K562 (cell line): ENCODE measurements around the gene ASPRV1. TPM values are rescaled to one million over a fixed set of nuclear protein-coding genes. Genes with fewer than 3 reads are reported as not detected.

ENCODE experiments used
- ATAC-seq: fragments of 200-7000 bp; cut with Tn5 transposase; 3 replicates; pipeline ENCODE4 v1.9.1; 2020; ENCODE audit warnings: moderate library complexity
- BruUV-seq: library from RNA; stranded (reverse); fragments of 400-500 nt; replicated peaks from 2 replicates; lab custom pipeline; 2021; lab: Mats Ljungman, UMichigan
- CTCF ChIA-PET: fragments of 300-600 bp; formaldehyde crosslinking; extraction: SDS; loops from one replicate; lab custom pipeline; 2021; ENCODE audit warnings: low intra/inter-chr PET ratio; lab: Yijun Ruan, JAX
- POLR2A ChIA-PET: fragments of 300-600, 350-650 bp; sonication (Branson Sonifier 250); formaldehyde crosslinking; extraction: SDS; loops from one replicate; lab custom pipeline; 2021; ENCODE audit warnings: antibody characterized with exemption, inconsistent platforms; lab: Yijun Ruan, JAX
- DNase-seq, 4 experiments: peaks; one replicate each; pipeline versions ENCODE4 v3.0.0 to v3.0.0-alpha.2; 2011 to 2018; ENCODE audit warnings: low spot score in 3 of 4, mixed read lengths in 3 of 4; ENCODE audit errors: extremely low read depth in 1 of 4
- FAIRE-seq: peaks from 2 replicates; lab custom pipeline; 2011; peaks lifted over from hg19 to GRCh38; lab: Jason Lieb, UNC
- H2AFZ ChIP-seq: 2 replicates; pipeline ENCODE4 v1.6.0; 2011; ENCODE audit warnings: low read depth, low read length, control low read depth, inconsistent platforms
- H3K27ac ChIP-seq: fragments of 200-600 bp; 3 replicates; pipeline ENCODE4 v1.8.0; 2011; ENCODE audit warnings: low read depth, mild to moderate bottlenecking, control low read depth, inconsistent platforms, low read length, moderate library complexity, mixed read lengths; ENCODE audit errors: extremely low read depth
- H3K27me3 ChIP-seq, 2 experiments: fragments of 300-600 bp in 1 of 2; 2 replicates in 1 of 2; 3 replicates in 1 of 2; pipeline versions ENCODE4 v1.6.0 to v1.8.0; 2011; ENCODE audit warnings: inconsistent platforms in 2 of 2, low read length in 2 of 2, mild to moderate bottlenecking in 1 of 2, mixed read lengths in 1 of 2, moderate library complexity in 1 of 2; ENCODE audit not compliant: control insufficient read depth in 2 of 2, insufficient read depth in 2 of 2
- H3K36me3 ChIP-seq: fragments of 300-600 bp; 3 replicates; pipeline ENCODE4 v1.8.0; 2011; ENCODE audit warnings: mild to moderate bottlenecking, low read length, inconsistent platforms; ENCODE audit not compliant: control insufficient read depth, insufficient read depth
- H3K4me1 ChIP-seq, 2 experiments: fragments of 200-600 bp in 1 of 2; replicated peaks in 1 of 2; 2 replicates in 1 of 2; 3 replicates in 1 of 2; pipeline versions ENCODE4 v1.5.1 to v1.8.0; 2011; ENCODE audit warnings: inconsistent platforms in 2 of 2, low read length in 2 of 2, mild to moderate bottlenecking in 1 of 2, mixed read lengths in 1 of 2, moderate library complexity in 1 of 2; ENCODE audit not compliant: control insufficient read depth in 2 of 2, insufficient read depth in 2 of 2
- H3K4me2 ChIP-seq: 2 replicates; pipeline ENCODE4 v1.6.1; 2011; ENCODE audit warnings: low read length, control low read depth, inconsistent platforms, mixed read lengths; ENCODE audit not compliant: insufficient read depth
- H3K4me3 ChIP-seq: fragments of 200-600 bp; sonication (generic), shearing (Covaris generic); 2 replicates; pipeline ENCODE4 v1.5.1; 2016; ENCODE audit warnings: control low read depth, inconsistent platforms
- H3K79me2 ChIP-seq: fragments of 200-600 bp; 3 replicates; pipeline ENCODE4 v1.8.0; 2011; ENCODE audit warnings: low read length, inconsistent platforms; ENCODE audit not compliant: control insufficient read depth, insufficient read depth
- H3K9ac ChIP-seq, 2 experiments: 2 replicates each; pipeline versions ENCODE4 v1.6.0 to v1.6.1; 2011; ENCODE audit warnings: low read depth in 2 of 2, low read length in 2 of 2, control low read depth in 1 of 2, inconsistent platforms in 1 of 2, mild to moderate bottlenecking in 1 of 2, mixed read lengths in 1 of 2; ENCODE audit not compliant: insufficient read depth in 1 of 2
- H3K9me1 ChIP-seq: one replicate; pipeline ENCODE4 v1.6.0; 2011; ENCODE audit warnings: inconsistent platforms, mild to moderate bottlenecking, low read length, moderate library complexity; ENCODE audit not compliant: control insufficient read depth, insufficient read depth
- H3K9me3 ChIP-seq: replicated peaks from 2 replicates; pipeline ENCODE4 v1.5.1; 2011; ENCODE audit warnings: low read depth, low read length, inconsistent platforms; ENCODE audit not compliant: control insufficient read depth, insufficient read depth
- H4K20me1 ChIP-seq: replicated peaks from 2 replicates; pipeline ENCODE4 v1.6.1; 2011; ENCODE audit warnings: low read length, inconsistent platforms, mixed read lengths; ENCODE audit not compliant: control insufficient read depth, insufficient read depth
- GABPB1 ChIP-seq: sonication (generic); formaldehyde crosslinking; IDR thresholded peaks from 2 replicates; pipeline ENCODE4 v1.8.0; 2022; ENCODE audit warnings: mild to moderate bottlenecking, missing genetic modification reagents
- KLF16 ChIP-seq: IDR thresholded peaks from 2 replicates; pipeline ENCODE4 v1.6.1; 2016; ENCODE audit warnings: antibody characterized with exemption
- RBM17 ChIP-seq: fragments of 200-400 bp; formaldehyde crosslinking; IDR thresholded peaks from 2 replicates; pipeline ENCODE4 v1.6.1; 2017; ENCODE audit warnings: low read depth, mild to moderate bottlenecking, low read length, borderline replicate concordance
- WHSC1 ChIP-seq: IDR thresholded peaks from one replicate; pipeline ENCODE4 v1.6.1; 2012; ENCODE audit warnings: low read length, control low read depth, inconsistent platforms
- ZNF232 ChIP-seq: sonication (generic); formaldehyde crosslinking; IDR thresholded peaks from 2 replicates; pipeline ENCODE4 v1.8.0; 2022; ENCODE audit warnings: mild to moderate bottlenecking, missing genetic modification reagents
- ZNF780A ChIP-seq: fragments of 250-450 bp; sonication (Bioruptor Pico); IDR thresholded peaks from 2 replicates; pipeline ENCODE4 v1.5.0; 2021; ENCODE audit warnings: mild to moderate bottlenecking
- ZNF79 ChIP-seq: fragments of 250-450 bp; sonication (Bioruptor Pico); IDR thresholded peaks from 2 replicates; pipeline ENCODE4 v1.4.0; 2020; ENCODE audit warnings: low read depth, mild to moderate bottlenecking, moderate library complexity
- WGBS: fragments of 100-300 bp; shearing (Covaris generic); methylation state at CpG from one replicate; pipeline ENCODE4 v1.1.6; 2016; ENCODE audit warnings: low coverage, mixed read lengths; ENCODE audit not compliant: insufficient coverage; ENCODE audit errors: missing lambda C conversion rate; 5-methylcytosine and 5-hydroxymethylcytosine counted together
- in situ Hi-C: fragments of 300-500 bp; cut with MboI; formaldehyde crosslinking; loops from 4 replicates; pipeline ENCODE4 v1.15.0; 2018; ENCODE audit warnings: inconsistent platforms, mixed read lengths
- intact Hi-C: fragments of 100-400 bp; cut with micrococcal nuclease; formaldehyde crosslinking; loops from 2 replicates; pipeline ENCODE4 v1.14.2; 2022
- polyA plus RNA-seq, 8 experiments: library from polyadenylated mRNA; depleted of rRNA in 4 of 8; stranded (reverse) in 5 of 8; unstranded in 3 of 8; fragments of >200 nt; fragmentation: Nextera tagmentation in 2 of 8; fragmentation: Illumina TruSeq in 1 of 8; extraction: Ambion mirVana in 2 of 8; extraction: Trizol in 1 of 8; gene quantifications; 2 replicates each; pipeline versions ENCODE4 v1.2.1 to v1.2.3, GENCODE V29; 2011 to 2014; ENCODE audit warnings: inconsistent platforms in 1 of 8, missing spikeins in 1 of 8
- total RNA-seq, 7 experiments: library from RNA; depleted of rRNA in 6 of 7; stranded (reverse); fragments of >200 nt in 6 of 7; fragmentation: Illumina TruSeq in 2 of 7; extraction: Trizol in 2 of 7; gene quantifications; 2 replicates each; pipeline versions ENCODE4 v1.2.1 to v1.2.3, GENCODE V29; 2011 to 2021; ENCODE audit warnings: low replicate concordance in 1 of 7
- TF ChIP-seq, protein P1 (sequence below): fragments of 450-650 bp; IDR thresholded peaks from 2 replicates; pipeline ENCODE4 v1.6.1; 2016; ENCODE audit warnings: mild to moderate bottlenecking, moderate library complexity
- TF ChIP-seq, protein P2 (sequence below): fragments of 200-800 bp; sonication (Bioruptor generic); IDR thresholded peaks from 2 replicates; pipeline ENCODE4 v1.6.1; 2017; ENCODE audit warnings: missing genetic modification characterization, missing compliant biosample characterization

The ASPRV1 gene
- total and polyA plus RNA-seq, 9 of the 15 experiments (the other 6 are each of a cell fraction or from before 2014, with no cell fraction given), result 0.17 to 0.72 (median 0.47) TPM; not detected in 1

GRCh38 chr2:69969991-69970390, 8.6 kb upstream of the ASPRV1 start:
- H2AFZ ChIP-seq, result 0 out of 2 replicates have a peak overlapping the region, but pooled peaks have one; percentile 14
- peak overlapping the region in 1 of 2 experiments; percentile 59; a peak in 1 of 4 replicates for H3K9ac ChIP-seq
- DNase-seq (no peak), ATAC-seq (no peak), FAIRE-seq (no peak)
- H3K36me3 ChIP-seq, result no peaks in the 10 kb centered on the region
- no peaks in the 10 kb centered on the region for H3K27me3 ChIP-seq
- in situ Hi-C loops (no loop called here), intact Hi-C loops (no loop called here)
- no peak overlapping the region for H3K4me2 ChIP-seq
- BruUV-seq, result no TSS peak
- WGBS, result 60% methylated on average over 3 of the region's 4 CpGs
- peaks cover 3% of the 10 kb centered on the region for H3K9me1 ChIP-seq
- no peaks in the 10 kb centered on the region for H3K9me3 ChIP-seq
- H3K4me1 ChIP-seq, result peaks cover 28 to 29% of the 10 kb centered on the region in 2 experiments
- ChIA-PET CTCF (no interaction called here), POLR2A (interaction anchor here (0.6 to 1.4 kb wide), 4 partner anchors 12 to 1316 kb away, joined by 3 to 4 read pairs (median 3); no protein-coding TSS in a partner anchor)
- H3K79me2 ChIP-seq, result no peaks in the 10 kb centered on the region
- no peak overlapping the region for H3K27ac ChIP-seq
- no peak overlapping the region for H3K4me3 ChIP-seq
- no peaks in the 10 kb centered on the region; the same call in 1 of the 2 replicates for H4K20me1 ChIP-seq
- TF ChIP-seq GABPB1 (CRISPR knock-in tag), result no peak
- no peak for TF ChIP-seq RBM17
- no peak for TF ChIP-seq ZNF79 (CRISPR knock-in tag)
- TF ChIP-seq, protein P1, sequence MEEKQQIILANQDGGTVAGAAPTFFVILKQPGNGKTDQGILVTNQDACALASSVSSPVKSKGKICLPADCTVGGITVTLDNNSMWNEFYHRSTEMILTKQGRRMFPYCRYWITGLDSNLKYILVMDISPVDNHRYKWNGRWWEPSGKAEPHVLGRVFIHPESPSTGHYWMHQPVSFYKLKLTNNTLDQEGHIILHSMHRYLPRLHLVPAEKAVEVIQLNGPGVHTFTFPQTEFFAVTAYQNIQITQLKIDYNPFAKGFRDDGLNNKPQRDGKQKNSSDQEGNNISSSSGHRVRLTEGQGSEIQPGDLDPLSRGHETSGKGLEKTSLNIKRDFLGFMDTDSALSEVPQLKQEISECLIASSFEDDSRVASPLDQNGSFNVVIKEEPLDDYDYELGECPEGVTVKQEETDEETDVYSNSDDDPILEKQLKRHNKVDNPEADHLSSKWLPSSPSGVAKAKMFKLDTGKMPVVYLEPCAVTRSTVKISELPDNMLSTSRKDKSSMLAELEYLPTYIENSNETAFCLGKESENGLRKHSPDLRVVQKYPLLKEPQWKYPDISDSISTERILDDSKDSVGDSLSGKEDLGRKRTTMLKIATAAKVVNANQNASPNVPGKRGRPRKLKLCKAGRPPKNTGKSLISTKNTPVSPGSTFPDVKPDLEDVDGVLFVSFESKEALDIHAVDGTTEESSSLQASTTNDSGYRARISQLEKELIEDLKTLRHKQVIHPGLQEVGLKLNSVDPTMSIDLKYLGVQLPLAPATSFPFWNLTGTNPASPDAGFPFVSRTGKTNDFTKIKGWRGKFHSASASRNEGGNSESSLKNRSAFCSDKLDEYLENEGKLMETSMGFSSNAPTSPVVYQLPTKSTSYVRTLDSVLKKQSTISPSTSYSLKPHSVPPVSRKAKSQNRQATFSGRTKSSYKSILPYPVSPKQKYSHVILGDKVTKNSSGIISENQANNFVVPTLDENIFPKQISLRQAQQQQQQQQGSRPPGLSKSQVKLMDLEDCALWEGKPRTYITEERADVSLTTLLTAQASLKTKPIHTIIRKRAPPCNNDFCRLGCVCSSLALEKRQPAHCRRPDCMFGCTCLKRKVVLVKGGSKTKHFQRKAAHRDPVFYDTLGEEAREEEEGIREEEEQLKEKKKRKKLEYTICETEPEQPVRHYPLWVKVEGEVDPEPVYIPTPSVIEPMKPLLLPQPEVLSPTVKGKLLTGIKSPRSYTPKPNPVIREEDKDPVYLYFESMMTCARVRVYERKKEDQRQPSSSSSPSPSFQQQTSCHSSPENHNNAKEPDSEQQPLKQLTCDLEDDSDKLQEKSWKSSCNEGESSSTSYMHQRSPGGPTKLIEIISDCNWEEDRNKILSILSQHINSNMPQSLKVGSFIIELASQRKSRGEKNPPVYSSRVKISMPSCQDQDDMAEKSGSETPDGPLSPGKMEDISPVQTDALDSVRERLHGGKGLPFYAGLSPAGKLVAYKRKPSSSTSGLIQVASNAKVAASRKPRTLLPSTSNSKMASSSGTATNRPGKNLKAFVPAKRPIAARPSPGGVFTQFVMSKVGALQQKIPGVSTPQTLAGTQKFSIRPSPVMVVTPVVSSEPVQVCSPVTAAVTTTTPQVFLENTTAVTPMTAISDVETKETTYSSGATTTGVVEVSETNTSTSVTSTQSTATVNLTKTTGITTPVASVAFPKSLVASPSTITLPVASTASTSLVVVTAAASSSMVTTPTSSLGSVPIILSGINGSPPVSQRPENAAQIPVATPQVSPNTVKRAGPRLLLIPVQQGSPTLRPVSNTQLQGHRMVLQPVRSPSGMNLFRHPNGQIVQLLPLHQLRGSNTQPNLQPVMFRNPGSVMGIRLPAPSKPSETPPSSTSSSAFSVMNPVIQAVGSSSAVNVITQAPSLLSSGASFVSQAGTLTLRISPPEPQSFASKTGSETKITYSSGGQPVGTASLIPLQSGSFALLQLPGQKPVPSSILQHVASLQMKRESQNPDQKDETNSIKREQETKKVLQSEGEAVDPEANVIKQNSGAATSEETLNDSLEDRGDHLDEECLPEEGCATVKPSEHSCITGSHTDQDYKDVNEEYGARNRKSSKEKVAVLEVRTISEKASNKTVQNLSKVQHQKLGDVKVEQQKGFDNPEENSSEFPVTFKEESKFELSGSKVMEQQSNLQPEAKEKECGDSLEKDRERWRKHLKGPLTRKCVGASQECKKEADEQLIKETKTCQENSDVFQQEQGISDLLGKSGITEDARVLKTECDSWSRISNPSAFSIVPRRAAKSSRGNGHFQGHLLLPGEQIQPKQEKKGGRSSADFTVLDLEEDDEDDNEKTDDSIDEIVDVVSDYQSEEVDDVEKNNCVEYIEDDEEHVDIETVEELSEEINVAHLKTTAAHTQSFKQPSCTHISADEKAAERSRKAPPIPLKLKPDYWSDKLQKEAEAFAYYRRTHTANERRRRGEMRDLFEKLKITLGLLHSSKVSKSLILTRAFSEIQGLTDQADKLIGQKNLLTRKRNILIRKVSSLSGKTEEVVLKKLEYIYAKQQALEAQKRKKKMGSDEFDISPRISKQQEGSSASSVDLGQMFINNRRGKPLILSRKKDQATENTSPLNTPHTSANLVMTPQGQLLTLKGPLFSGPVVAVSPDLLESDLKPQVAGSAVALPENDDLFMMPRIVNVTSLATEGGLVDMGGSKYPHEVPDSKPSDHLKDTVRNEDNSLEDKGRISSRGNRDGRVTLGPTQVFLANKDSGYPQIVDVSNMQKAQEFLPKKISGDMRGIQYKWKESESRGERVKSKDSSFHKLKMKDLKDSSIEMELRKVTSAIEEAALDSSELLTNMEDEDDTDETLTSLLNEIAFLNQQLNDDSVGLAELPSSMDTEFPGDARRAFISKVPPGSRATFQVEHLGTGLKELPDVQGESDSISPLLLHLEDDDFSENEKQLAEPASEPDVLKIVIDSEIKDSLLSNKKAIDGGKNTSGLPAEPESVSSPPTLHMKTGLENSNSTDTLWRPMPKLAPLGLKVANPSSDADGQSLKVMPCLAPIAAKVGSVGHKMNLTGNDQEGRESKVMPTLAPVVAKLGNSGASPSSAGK, result no peak
- no peak for TF ChIP-seq WHSC1
- no peak for TF ChIP-seq ZNF232 (CRISPR knock-in tag)
- TF ChIP-seq, protein P2, sequence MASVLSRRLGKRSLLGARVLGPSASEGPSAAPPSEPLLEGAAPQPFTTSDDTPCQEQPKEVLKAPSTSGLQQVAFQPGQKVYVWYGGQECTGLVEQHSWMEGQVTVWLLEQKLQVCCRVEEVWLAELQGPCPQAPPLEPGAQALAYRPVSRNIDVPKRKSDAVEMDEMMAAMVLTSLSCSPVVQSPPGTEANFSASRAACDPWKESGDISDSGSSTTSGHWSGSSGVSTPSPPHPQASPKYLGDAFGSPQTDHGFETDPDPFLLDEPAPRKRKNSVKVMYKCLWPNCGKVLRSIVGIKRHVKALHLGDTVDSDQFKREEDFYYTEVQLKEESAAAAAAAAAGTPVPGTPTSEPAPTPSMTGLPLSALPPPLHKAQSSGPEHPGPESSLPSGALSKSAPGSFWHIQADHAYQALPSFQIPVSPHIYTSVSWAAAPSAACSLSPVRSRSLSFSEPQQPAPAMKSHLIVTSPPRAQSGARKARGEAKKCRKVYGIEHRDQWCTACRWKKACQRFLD (CRISPR knock-in tag), result no peak
- TF ChIP-seq ZNF780A (CRISPR knock-in tag), result no peak
- no peak for TF ChIP-seq KLF16
